SK-N-MC (cell line): Measurements from ENCODE around the gene SLC15A1.

ENCODE experiments used
- EZH2 ChIP-seq: fragments of 200-600 bp; sonication (generic); IDR thresholded peaks from one replicate; pipeline ENCODE4 v1.6.1; 2017; ENCODE audit warnings: antibody characterized with exemption
- FOXP2 ChIP-seq: optimal IDR thresholded peaks from 2 replicates; pipeline ENCODE3; 2011; ENCODE audit warnings: mild to moderate bottlenecking, moderate library complexity; ENCODE audit not compliant: insufficient read depth; ENCODE audit errors: extremely low read length, control extremely low read depth
- POLR2AphosphoS5 ChIP-seq: IDR thresholded peaks from 2 replicates; pipeline ENCODE4 v1.6.1; 2012; ENCODE audit warnings: mild to moderate bottlenecking, low read depth, low read length, borderline replicate concordance

GRCh38 chr13:98721825-98722510, 30.5 kb downstream of the SLC15A1 start:
- no peak for TF ChIP-seq POLR2AphosphoS5
- no peak for TF ChIP-seq EZH2
- no peak for TF ChIP-seq FOXP2
